HG03135 (cell line): ENCODE data around the gene SPA17.

Experiments used
- ATAC-seq: cut with Tn5 transposase; IDR thresholded peaks from one replicate; pipeline ENCODE4 v1.9.1; 2021; ENCODE audit warnings: mild to moderate bottlenecking, moderate library complexity; ENCODE audit not compliant: unreplicated experiment

Gene SPA17

GRCh38 chr11:124673333-124674167, at the start of gene SPA17, which contains the start of gene SIAE:
TSS of gene SPA17 (plus strand) at chr11:124673904. CDS start at chr11:124675265, 1,361 bp downstream.
TSS of gene SIAE (minus strand) at chr11:124673739. CDS start at chr11:124673708, 31 bp downstream.
- peak; percentile 87 for ATAC-seq

- no peak for ATAC-seq
These were observed 48.1 kb upstream of the SPA17 start for GRCh38 chr11:124625504-124626168.

GRCh38 chr11:124627546-124627945, 46.2 kb upstream of the SPA17 start:
- no peak for ATAC-seq

GRCh38 chr11:124629961-124630360, 43.7 kb upstream of the SPA17 start:
- ATAC-seq = no peak

- ATAC-seq = no peak
These were observed 40.3 kb upstream of the SPA17 start for GRCh38 chr11:124633355-124633754.

- no peak for ATAC-seq
These were observed 37.8 kb upstream of the SPA17 start for GRCh38 chr11:124635932-124636331.

- ATAC-seq = no peak
These were observed 35.2 kb upstream of the SPA17 start for GRCh38 chr11:124638500-124638899.

GRCh38 chr11:124639186-124639585, 34.5 kb upstream of the SPA17 start:
- ATAC-seq = no peak

GRCh38 chr11:124640666-124641065, 33.0 kb upstream of the SPA17 start:
- ATAC-seq = no peak

- ATAC-seq = no peak
These were observed 31.1 kb upstream of the SPA17 start for GRCh38 chr11:124642628-124643027.

- ATAC-seq = no peak
These were observed 30.6 kb upstream of the SPA17 start for GRCh38 chr11:124643042-124643604.

- ATAC-seq = no peak
These were observed 29.9 kb upstream of the SPA17 start for GRCh38 chr11:124643605-124644425.

- no peak for ATAC-seq
These were observed 29.1 kb upstream of the SPA17 start for GRCh38 chr11:124644426-124645280.

- ATAC-seq = no peak
These were observed 27.6 kb upstream of the SPA17 start for GRCh38 chr11:124646148-124646547.

- no peak for ATAC-seq
These were observed 25.1 kb upstream of the SPA17 start for GRCh38 chr11:124648610-124649009.

- ATAC-seq = no peak
These were observed 16.7 kb upstream of the SPA17 start for GRCh38 chr11:124656774-124657630.

GRCh38 chr11:124657904-124658303, 15.8 kb upstream of the SPA17 start:
- ATAC-seq = no peak

- no peak for ATAC-seq
These were observed 15.2 kb upstream of the SPA17 start for GRCh38 chr11:124658501-124658900.

- no peak for ATAC-seq
These were observed 14.7 kb upstream of the SPA17 start for GRCh38 chr11:124658986-124659385.
